IMR-90 (cell line): ENCODE measurements around the gene LDLRAD1. TPM values are rescaled to one million over a fixed set of nuclear protein-coding genes. Genes with fewer than 3 reads are reported as not detected.

Source experiments
- ATAC-seq: fragments of 200-7000 bp; cut with Tn5 transposase; 2 replicates; pipeline ENCODE4 v1.9.1; 2020; ENCODE audit warnings: low read depth, mild to moderate bottlenecking, moderate library complexity
- BruUV-seq: library from RNA; stranded (reverse); fragments of 400-500 nt; replicated peaks from 2 replicates; lab custom pipeline; 2021; lab: Mats Ljungman, UMichigan
- CTCF ChIA-PET: fragments of 300-600 bp; formaldehyde crosslinking; extraction: SDS; loops from one replicate; lab custom pipeline; 2021; ENCODE audit warnings: antibody characterized with exemption; lab: Yijun Ruan, JAX
- POLR2A ChIA-PET: fragments of 300-600 bp; sonication (Branson Sonifier 250); formaldehyde crosslinking; loops from one replicate; lab custom pipeline; 2022; ENCODE audit warnings: antibody characterized with exemption; ENCODE audit not compliant: unreplicated experiment; lab: Charles Lee
- DNase-seq: peaks from one replicate; pipeline ENCODE4 v3.0.0; 2013
- H2AFZ ChIP-seq: replicated peaks from 2 replicates; pipeline ENCODE3; 2013; ENCODE audit warnings: low read length, mild to moderate bottlenecking; ENCODE audit not compliant: poor library complexity
- H2AK5ac ChIP-seq: 2 replicates; pipeline ENCODE4 v1.6.1; 2013; ENCODE audit warnings: low read depth, low read length, inconsistent platforms
- H2AK9ac ChIP-seq: replicated peaks from 2 replicates; pipeline ENCODE3; 2013; ENCODE audit warnings: mild to moderate bottlenecking, low read depth, low read length, moderate library complexity; ENCODE audit not compliant: poor library complexity
- H2BK120ac ChIP-seq: 2 replicates; pipeline ENCODE4 v1.6.1; 2013; ENCODE audit warnings: low read depth, low read length, inconsistent platforms
- H2BK15ac ChIP-seq: 3 replicates; pipeline ENCODE4 v1.6.1; 2013; ENCODE audit warnings: low read depth, low read length, inconsistent platforms
- H2BK20ac ChIP-seq: 2 replicates; pipeline ENCODE4 v1.6.1; 2013; ENCODE audit warnings: low read depth, mild to moderate bottlenecking, inconsistent platforms, low read length, moderate library complexity
- H2BK5ac ChIP-seq: 2 replicates; pipeline ENCODE4 v1.6.1; 2013; ENCODE audit warnings: mild to moderate bottlenecking, low read depth, low read length, inconsistent platforms; ENCODE audit not compliant: poor library complexity, severe bottlenecking
- H3K14ac ChIP-seq: replicated peaks from 2 replicates; pipeline ENCODE4 v1.6.1; 2013; ENCODE audit warnings: low read depth, low read length, inconsistent platforms
- H3K18ac ChIP-seq: 2 replicates; pipeline ENCODE4 v1.6.1; 2013; ENCODE audit warnings: low read depth, low read length, control low read depth
- H3K23ac ChIP-seq: 2 replicates; pipeline ENCODE4 v1.6.1; 2013; ENCODE audit warnings: low read depth, low read length, inconsistent platforms
- H3K27ac ChIP-seq: 2 replicates; pipeline ENCODE4 v1.5.1; 2013; ENCODE audit warnings: mild to moderate bottlenecking, control low read depth, low read length; ENCODE audit not compliant: insufficient read depth
- H3K27me3 ChIP-seq: 2 replicates; pipeline ENCODE4 v1.6.1; 2013; ENCODE audit warnings: low read length; ENCODE audit not compliant: control insufficient read depth, insufficient read depth
- H3K36me3 ChIP-seq: 2 replicates; pipeline ENCODE4 v1.6.1; 2013; ENCODE audit warnings: low read length, mixed read lengths; ENCODE audit not compliant: control insufficient read depth, insufficient read depth
- H3K4ac ChIP-seq: 2 replicates; pipeline ENCODE4 v1.6.1; 2013; ENCODE audit warnings: low read depth, low read length, inconsistent platforms
- H3K4me1 ChIP-seq: 2 replicates; pipeline ENCODE4 v1.6.1; 2013; ENCODE audit warnings: low read length, mixed read lengths; ENCODE audit not compliant: control insufficient read depth, insufficient read depth
- H3K4me2 ChIP-seq: 2 replicates; pipeline ENCODE4 v1.6.1; 2013; ENCODE audit warnings: low read depth, mild to moderate bottlenecking, control low read depth, low read length, moderate library complexity
- H3K4me3 ChIP-seq: 2 replicates; pipeline ENCODE4 v1.5.1; 2013; ENCODE audit warnings: low read depth, mild to moderate bottlenecking, control low read depth, low read length, moderate library complexity; ENCODE audit not compliant: insufficient read depth
- H3K56ac ChIP-seq: 2 replicates; pipeline ENCODE4 v1.6.1; 2013; ENCODE audit warnings: low read length, inconsistent platforms; ENCODE audit not compliant: insufficient read depth; ENCODE audit errors: extremely low read depth
- H3K79me1 ChIP-seq, 2 experiments: 2 replicates each; pipeline ENCODE4 v1.6.1; 2013; ENCODE audit warnings: low read length in 2 of 2, inconsistent platforms in 1 of 2, low read depth in 1 of 2
- H3K9ac ChIP-seq: 2 replicates; pipeline ENCODE4 v1.6.1; 2013; ENCODE audit warnings: low read depth, low read length, control low read depth
- H3K9me1 ChIP-seq: 2 replicates; pipeline ENCODE4 v1.6.1; 2013; ENCODE audit warnings: low read length, inconsistent platforms; ENCODE audit not compliant: insufficient read depth
- H3K9me3 ChIP-seq: 2 replicates; pipeline ENCODE4 v1.6.1; 2013; ENCODE audit warnings: low read length; ENCODE audit not compliant: control insufficient read depth, insufficient read depth
- H4K20me1 ChIP-seq: 2 replicates; pipeline ENCODE4 v1.6.1; 2013; ENCODE audit warnings: low read length, inconsistent platforms; ENCODE audit not compliant: insufficient read depth
- H4K5ac ChIP-seq: 2 replicates; pipeline ENCODE4 v1.6.1; 2013; ENCODE audit warnings: mild to moderate bottlenecking, low read depth, low read length, control low read depth
- H4K8ac ChIP-seq, 2 experiments: 2 replicates each; pipeline ENCODE4 v1.6.1; 2013; ENCODE audit warnings: low read depth in 2 of 2, low read length in 2 of 2, control low read depth in 1 of 2, inconsistent platforms in 1 of 2
- H4K91ac ChIP-seq: 2 replicates; pipeline ENCODE4 v1.6.1; 2013; ENCODE audit warnings: low read depth, low read length, inconsistent platforms; ENCODE audit not compliant: insufficient read depth
- BHLHE40 ChIP-seq: fragments of 150-350 bp; IDR thresholded peaks from 2 replicates; pipeline ENCODE4 v1.6.1; 2016; ENCODE audit warnings: mild to moderate bottlenecking, low read depth, low read length
- CEBPB ChIP-seq: IDR thresholded peaks from 2 replicates; pipeline ENCODE4 v1.6.1; 2012; ENCODE audit warnings: low read depth, low read length, improper control_type of control experiment
- CHD1 ChIP-seq: IDR thresholded peaks from 2 replicates; pipeline ENCODE4 v1.6.1; 2012; ENCODE audit warnings: low read depth, low read length, improper control_type of control experiment
- CTCF ChIP-seq: conservative IDR thresholded peaks from 2 replicates; pipeline ENCODE4 v1.5.1; 2012; ENCODE audit warnings: mild to moderate bottlenecking, low read depth, low read length, improper control_type of control experiment
- ELK1 ChIP-seq: fragments of 150-350 bp; IDR thresholded peaks from 2 replicates; pipeline ENCODE4 v1.6.1; 2016; ENCODE audit warnings: low read depth, mild to moderate bottlenecking, low read length, moderate library complexity, borderline replicate concordance
- FOS ChIP-seq: fragments of 150-350 bp; IDR thresholded peaks from 2 replicates; pipeline ENCODE4 v1.6.1; 2016; ENCODE audit warnings: low read depth, low read length
- MAFK ChIP-seq: IDR thresholded peaks from 2 replicates; pipeline ENCODE4 v1.6.1; 2012; ENCODE audit warnings: low read depth, low read length, improper control_type of control experiment
- MAZ ChIP-seq: IDR thresholded peaks from 2 replicates; pipeline ENCODE4 v1.6.1; 2012; ENCODE audit warnings: low read depth, mild to moderate bottlenecking, low read length, improper control_type of control experiment, moderate library complexity, borderline replicate concordance
- MXI1 ChIP-seq: IDR thresholded peaks from 2 replicates; pipeline ENCODE4 v1.6.1; 2012; ENCODE audit warnings: low read depth, mild to moderate bottlenecking, low read length, moderate library complexity, borderline replicate concordance
- NFE2L2 ChIP-seq: fragments of 150-350 bp; IDR thresholded peaks from 2 replicates; pipeline ENCODE4 v1.6.1; 2016; ENCODE audit warnings: low read depth, mild to moderate bottlenecking, low read length
- POLR2A ChIP-seq: IDR thresholded peaks from 2 replicates; pipeline ENCODE4 v1.6.1; 2012; ENCODE audit warnings: mild to moderate bottlenecking, low read depth, low read length
- RAD21 ChIP-seq: IDR thresholded peaks from 2 replicates; pipeline ENCODE4 v1.6.1; 2012; ENCODE audit warnings: low read length, improper control_type of control experiment
- RCOR1 ChIP-seq: IDR thresholded peaks from 2 replicates; pipeline ENCODE4 v1.6.1; 2012; ENCODE audit warnings: mild to moderate bottlenecking, low read length, improper control_type of control experiment; ENCODE audit not compliant: insufficient replicate concordance
- RFX5 ChIP-seq: IDR thresholded peaks from 2 replicates; pipeline ENCODE4 v1.8.0; 2012; ENCODE audit warnings: low read depth, mild to moderate bottlenecking, low read length, moderate library complexity
- SMC3 ChIP-seq: fragments of 150-350 bp; IDR thresholded peaks from 2 replicates; pipeline ENCODE4 v1.6.1; 2016; ENCODE audit warnings: low read depth, mild to moderate bottlenecking, antibody characterized with exemption, low read length, moderate library complexity
- USF2 ChIP-seq: fragments of 150-350 bp; IDR thresholded peaks from 2 replicates; pipeline ENCODE4 v1.6.1; 2017; ENCODE audit warnings: mild to moderate bottlenecking, antibody characterized with exemption, low read length, low read depth
- WGBS, 2 experiments: methylation state at CpG; one replicate each; pipeline versions ENCODE4 v1.1.5 to v1.1.7; 2013; ENCODE audit warnings: missing lambda C conversion rate in 2 of 2; ENCODE audit not compliant: insufficient read length in 1 of 2; ENCODE audit errors: extremely low coverage in 2 of 2; 5-methylcytosine and 5-hydroxymethylcytosine counted together
- dilution Hi-C: fragments of 300-500 bp; cut with HindIII; formaldehyde crosslinking; loops from one replicate; pipeline ENCODE4 v1.14.3; 2018; ENCODE audit warnings: low sequenced_read_pairs; ENCODE audit not compliant: unreplicated experiment
- in situ Hi-C: fragments of 300-500 bp; cut with MboI; formaldehyde crosslinking; loops from 3 replicates; pipeline ENCODE4 v1.14.3; 2019; ENCODE audit warnings: low sequenced_read_pairs, inconsistent platforms, mixed read lengths
- intact Hi-C: fragments of 100-400 bp; cut with micrococcal nuclease; formaldehyde crosslinking; loops from 2 replicates; pipeline ENCODE4 v1.10.0; 2022
- polyA plus RNA-seq, 3 experiments: library from polyadenylated mRNA; depleted of rRNA; stranded (reverse); fragments of >200 nt; gene quantifications; 2 replicates each; pipeline ENCODE4 v1.2.3, GENCODE V29; 2012; ENCODE audit warnings: low replicate concordance in 1 of 3
- total RNA-seq: library from RNA; depleted of rRNA; stranded (reverse); fragments of >200 nt; gene quantifications from 2 replicates; pipeline ENCODE4 v1.2.3, GENCODE V29; 2012

LDLRAD1 gene
- total and polyA plus RNA-seq, 2 of the 4 experiments (the other 2 are of a cell fraction), result not detected

GRCh38 chr1:54006508-54006907 is 11.5 kb downstream of the LDLRAD1 start:
- no peak overlapping the region for H3K23ac ChIP-seq
- no peak overlapping the region for H3K4me3 ChIP-seq
- ATAC-seq (no peak), DNase-seq (no peak)
- no TSS peak for BruUV-seq
- in situ Hi-C loops (no loop called here), intact Hi-C loops (no loop called here), dilution Hi-C loops (no loop called here)
- CTCF ChIA-PET, result no interaction called here
- no peak overlapping the region for H2AK9ac ChIP-seq
- H3K27ac ChIP-seq, result no peak overlapping the region
- H3K9me1 ChIP-seq, result peaks cover 3% of the 10 kb centered on the region; the same call in 1 of the 2 replicates
- H3K9ac ChIP-seq, result no peak overlapping the region
- H3K18ac ChIP-seq, result no peak overlapping the region
- H4K20me1 ChIP-seq, result no peaks in the 10 kb centered on the region
- no peak overlapping the region for H4K91ac ChIP-seq
- H4K5ac ChIP-seq, result no peak overlapping the region
- no peak overlapping the region for H2AK5ac ChIP-seq
- no peak overlapping the region for H3K56ac ChIP-seq
- no peak overlapping the region for H2BK20ac ChIP-seq
- WGBS, 2 experiments, result 47% methylated on average over 3 of the region's 4 CpGs; no CpG with 5 or more reads in 1 of the 2 experiments
- no peak for TF ChIP-seq MAZ
- no peak for TF ChIP-seq SMC3
- TF ChIP-seq RAD21, result no peak
- no peak for TF ChIP-seq NFE2L2
- TF ChIP-seq BHLHE40, result no peak
- TF ChIP-seq RFX5, result no peak
- TF ChIP-seq ELK1, result no peak
- no peak for TF ChIP-seq USF2
- TF ChIP-seq CTCF, result no peak
- TF ChIP-seq POLR2A, result no peak
- no peak for TF ChIP-seq CHD1
- TF ChIP-seq MXI1, result no peak
- TF ChIP-seq CEBPB, result no peak
- no peak for TF ChIP-seq MAFK
- TF ChIP-seq RCOR1, result no peak
- no peak for TF ChIP-seq FOS
- H3K4ac ChIP-seq, result no peak overlapping the region
- H3K27me3 ChIP-seq, result peaks cover 61% of the 10 kb centered on the region
- H3K4me2 ChIP-seq, result no peak overlapping the region
- no peaks in the 10 kb centered on the region for H3K79me1 ChIP-seq
- no peak overlapping the region for H2BK120ac ChIP-seq
- H3K4me1 ChIP-seq, result no peaks in the 10 kb centered on the region
- no peak overlapping the region for H2BK5ac ChIP-seq
- POLR2A ChIA-PET, result no interaction called here
- no peaks in the 10 kb centered on the region for H3K36me3 ChIP-seq
- no peak overlapping the region for H4K8ac ChIP-seq
- H3K14ac ChIP-seq, result no peak overlapping the region
- no peak overlapping the region for H2AFZ ChIP-seq
- peaks cover 2% of the 10 kb centered on the region; the same call in 1 of the 2 replicates for H3K9me3 ChIP-seq
- H2BK15ac ChIP-seq, result no peak overlapping the region
